ENCODE data around the gene MEGF11. TPM values are rescaled to one million over a fixed set of nuclear protein-coding genes. Genes with fewer than 3 reads are reported as not detected.

Gene MEGF11
- total RNA-seq, 1 donor from 2014 or later, result 0.77 TPM

DNA sequence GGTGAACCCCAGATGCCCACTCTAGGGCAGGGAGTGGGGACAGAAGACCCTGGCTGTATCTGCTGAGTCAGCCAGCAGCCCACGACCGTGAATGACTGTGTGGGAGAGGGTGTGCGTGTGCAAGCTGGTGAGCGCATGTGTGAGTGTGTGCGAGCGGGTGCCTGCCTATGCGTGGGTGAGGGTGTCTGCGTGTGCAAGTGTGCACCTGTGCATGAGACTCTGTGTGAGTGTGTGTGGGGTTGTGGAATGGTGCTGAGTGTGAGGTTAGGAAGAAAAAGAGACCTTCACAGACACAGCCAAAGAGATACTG is 235.1 kb downstream of the MEGF11 start:
- Mint-ChIP-seq H3K4me3 (ENCODE audit: unreplicated experiment) (no peak overlapping the region), H3K27me3 (ENCODE audit: unreplicated experiment) (peaks cover 5% of the 10 kb centered on the region), H3K4me1 (ENCODE audit: unreplicated experiment) (peaks cover 4% of the 10 kb centered on the region), H3K27ac (ENCODE audit: unreplicated experiment) (no peak overlapping the region), H3K9me3 (ENCODE audit: unreplicated experiment) (no peaks in the 10 kb centered on the region), H3K36me3 (ENCODE audit: low read depth, unreplicated experiment) (no peaks in the 10 kb centered on the region)
- no peak for DNase-seq (ENCODE audit: low spot score)
- TF ChIP-seq, protein P1, sequence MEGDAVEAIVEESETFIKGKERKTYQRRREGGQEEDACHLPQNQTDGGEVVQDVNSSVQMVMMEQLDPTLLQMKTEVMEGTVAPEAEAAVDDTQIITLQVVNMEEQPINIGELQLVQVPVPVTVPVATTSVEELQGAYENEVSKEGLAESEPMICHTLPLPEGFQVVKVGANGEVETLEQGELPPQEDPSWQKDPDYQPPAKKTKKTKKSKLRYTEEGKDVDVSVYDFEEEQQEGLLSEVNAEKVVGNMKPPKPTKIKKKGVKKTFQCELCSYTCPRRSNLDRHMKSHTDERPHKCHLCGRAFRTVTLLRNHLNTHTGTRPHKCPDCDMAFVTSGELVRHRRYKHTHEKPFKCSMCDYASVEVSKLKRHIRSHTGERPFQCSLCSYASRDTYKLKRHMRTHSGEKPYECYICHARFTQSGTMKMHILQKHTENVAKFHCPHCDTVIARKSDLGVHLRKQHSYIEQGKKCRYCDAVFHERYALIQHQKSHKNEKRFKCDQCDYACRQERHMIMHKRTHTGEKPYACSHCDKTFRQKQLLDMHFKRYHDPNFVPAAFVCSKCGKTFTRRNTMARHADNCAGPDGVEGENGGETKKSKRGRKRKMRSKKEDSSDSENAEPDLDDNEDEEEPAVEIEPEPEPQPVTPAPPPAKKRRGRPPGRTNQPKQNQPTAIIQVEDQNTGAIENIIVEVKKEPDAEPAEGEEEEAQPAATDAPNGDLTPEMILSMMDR (IDR thresholded peaks at IDR 0.05; ENCODE audit: unreplicated experiment), result no peak

DNA sequence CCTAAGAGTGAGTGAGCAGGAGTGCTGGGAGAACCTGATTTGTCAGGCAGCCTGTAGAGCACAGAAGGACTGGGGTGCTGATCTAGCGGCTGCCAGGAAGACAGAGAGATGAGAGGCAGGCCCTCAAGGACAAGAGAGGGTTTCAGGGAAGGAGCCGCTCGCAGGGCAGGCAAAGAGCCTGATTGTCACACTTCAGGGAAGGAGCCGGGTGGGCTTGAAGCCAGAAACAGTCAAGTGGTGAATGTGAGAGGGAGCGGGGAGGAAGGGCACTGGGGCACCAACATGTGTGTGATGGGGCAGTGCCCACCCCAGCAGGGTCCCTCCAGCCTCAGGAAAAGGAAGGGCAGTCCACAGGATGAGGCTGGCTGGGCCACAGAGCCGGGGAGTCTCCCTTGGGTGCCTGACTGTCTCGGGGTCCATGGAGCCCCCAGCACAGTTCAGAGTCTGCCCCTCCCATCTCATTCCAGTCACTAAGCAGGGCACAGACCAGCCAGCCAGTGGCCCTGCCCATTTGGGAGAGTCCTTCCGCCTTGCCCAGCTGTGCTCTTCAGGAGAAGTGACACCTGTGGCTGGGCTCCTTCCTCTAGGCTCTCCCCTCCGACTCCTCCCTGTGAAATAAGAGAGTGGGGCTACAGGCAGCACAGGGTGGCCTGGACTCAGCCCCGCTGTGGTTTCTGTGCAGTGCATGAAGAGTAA is 235.6 kb downstream of the MEGF11 start:
- Mint-ChIP-seq H3K27ac (ENCODE audit: unreplicated experiment) (no peak overlapping the region), H3K4me3 (ENCODE audit: unreplicated experiment) (no peak overlapping the region), H3K27me3 (ENCODE audit: unreplicated experiment) (peaks cover 5% of the 10 kb centered on the region), H3K36me3 (ENCODE audit: low read depth, unreplicated experiment) (no peaks in the 10 kb centered on the region), H3K4me1 (ENCODE audit: unreplicated experiment) (peaks cover 4% of the 10 kb centered on the region), H3K9me3 (ENCODE audit: unreplicated experiment) (no peaks in the 10 kb centered on the region)
- DNase-seq (ENCODE audit: low spot score), result no peak
- TF ChIP-seq, protein P1 (IDR thresholded peaks at IDR 0.05; ENCODE audit: unreplicated experiment), result no peak

DNA sequence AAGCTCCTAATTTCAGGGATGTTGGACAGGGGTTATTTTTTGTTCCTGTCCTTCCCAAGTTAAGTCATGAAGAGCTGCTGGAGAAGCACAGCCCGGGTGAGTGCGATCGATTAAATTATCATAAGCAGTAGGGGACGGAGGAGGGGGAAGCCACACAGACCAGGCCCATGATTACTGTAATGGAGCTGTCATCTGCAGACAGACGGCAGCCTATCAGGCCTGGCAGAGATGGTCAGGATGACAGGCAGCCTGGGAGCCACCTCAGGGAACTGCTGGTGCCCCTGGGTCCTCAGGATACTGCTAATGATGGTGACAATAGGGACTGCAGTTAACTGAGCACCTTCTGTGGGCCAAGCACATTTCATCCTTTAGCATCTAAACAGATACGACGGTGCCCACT is 236.6 kb downstream of the MEGF11 start:
- no peak overlapping the region for H3K4me3 Mint-ChIP-seq (ENCODE audit: unreplicated experiment)
- no peaks in the 10 kb centered on the region for H3K36me3 Mint-ChIP-seq (ENCODE audit: low read depth, unreplicated experiment)
- no peak overlapping the region for H3K27ac Mint-ChIP-seq (ENCODE audit: unreplicated experiment)
- TF ChIP-seq, protein P1 (IDR thresholded peaks at IDR 0.05; ENCODE audit: unreplicated experiment), result no peak
- DNase-seq (ENCODE audit: low spot score), result no peak
- no peaks in the 10 kb centered on the region for H3K9me3 Mint-ChIP-seq (ENCODE audit: unreplicated experiment)
- H3K27me3 Mint-ChIP-seq (ENCODE audit: unreplicated experiment), result peaks cover 5% of the 10 kb centered on the region
- peaks cover 4% of the 10 kb centered on the region for H3K4me1 Mint-ChIP-seq (ENCODE audit: unreplicated experiment)

DNA sequence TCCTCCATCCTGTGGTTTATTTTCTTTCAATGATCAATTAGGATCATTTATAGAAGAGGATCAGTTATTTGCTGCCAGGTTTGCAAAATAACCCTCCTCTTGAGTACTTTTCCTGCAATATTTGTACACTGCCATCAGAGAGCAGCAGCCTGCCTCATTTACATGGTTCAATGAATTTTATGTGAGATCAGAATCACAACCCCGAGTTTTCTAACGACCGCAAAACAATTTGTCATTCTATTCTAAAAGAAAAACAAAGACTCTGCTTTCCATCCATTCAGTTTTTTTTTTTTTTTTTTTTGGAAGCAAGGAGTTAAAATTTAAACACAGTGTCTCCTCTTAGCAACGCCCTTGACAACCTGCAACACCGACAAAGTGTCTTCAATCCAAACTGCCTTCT is 237.4 kb downstream of the MEGF11 start:
- TF ChIP-seq, protein P1 (IDR thresholded peaks at IDR 0.05; ENCODE audit: unreplicated experiment), result no peak
- Mint-ChIP-seq H3K4me3 (ENCODE audit: unreplicated experiment) (no peak overlapping the region), H3K4me1 (ENCODE audit: unreplicated experiment) (peaks cover 4% of the 10 kb centered on the region), H3K27ac (ENCODE audit: unreplicated experiment) (no peak overlapping the region), H3K27me3 (ENCODE audit: unreplicated experiment) (peaks cover 4% of the 10 kb centered on the region), H3K36me3 (ENCODE audit: low read depth, unreplicated experiment) (no peaks in the 10 kb centered on the region), H3K9me3 (ENCODE audit: unreplicated experiment) (no peaks in the 10 kb centered on the region)
- no peak for DNase-seq (ENCODE audit: low spot score)

DNA sequence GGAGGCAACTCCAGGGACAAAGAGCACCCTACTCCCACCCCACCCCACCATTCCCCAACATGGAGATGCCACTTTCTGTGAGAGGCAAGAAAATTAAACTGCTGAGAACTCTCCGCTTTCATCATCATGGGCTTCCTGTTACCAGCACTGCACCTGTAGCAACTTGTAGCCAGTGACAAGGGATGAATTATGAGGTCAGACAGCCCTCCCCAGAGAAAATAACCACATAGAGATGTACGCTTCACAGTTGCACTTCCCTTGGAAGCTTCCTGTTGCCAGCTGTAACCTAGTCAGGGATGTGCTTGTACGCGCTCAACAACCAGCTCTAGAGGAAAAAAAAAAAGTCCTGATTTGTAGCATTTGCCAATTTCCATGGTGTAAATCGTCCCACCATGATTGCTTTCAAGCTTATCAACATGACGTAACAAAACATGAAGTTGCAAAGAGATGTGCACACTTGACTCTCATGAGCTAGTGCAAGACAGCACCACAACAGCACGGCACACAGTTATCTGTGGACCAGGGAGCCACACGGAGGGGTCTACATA is 238.8 kb downstream of the MEGF11 start:
- Mint-ChIP-seq H3K4me1 (ENCODE audit: unreplicated experiment) (peaks cover 4% of the 10 kb centered on the region), H3K4me3 (ENCODE audit: unreplicated experiment) (no peak overlapping the region), H3K36me3 (ENCODE audit: low read depth, unreplicated experiment) (no peaks in the 10 kb centered on the region), H3K27me3 (ENCODE audit: unreplicated experiment) (peaks cover 3% of the 10 kb centered on the region), H3K9me3 (ENCODE audit: unreplicated experiment) (no peaks in the 10 kb centered on the region), H3K27ac (ENCODE audit: unreplicated experiment) (no peak overlapping the region)
- TF ChIP-seq, protein P1 (IDR thresholded peaks at IDR 0.05; ENCODE audit: unreplicated experiment), result no peak
- no peak for DNase-seq (ENCODE audit: low spot score)
